ENCODE data around the gene CDH22.

CDH22 gene

DNA sequence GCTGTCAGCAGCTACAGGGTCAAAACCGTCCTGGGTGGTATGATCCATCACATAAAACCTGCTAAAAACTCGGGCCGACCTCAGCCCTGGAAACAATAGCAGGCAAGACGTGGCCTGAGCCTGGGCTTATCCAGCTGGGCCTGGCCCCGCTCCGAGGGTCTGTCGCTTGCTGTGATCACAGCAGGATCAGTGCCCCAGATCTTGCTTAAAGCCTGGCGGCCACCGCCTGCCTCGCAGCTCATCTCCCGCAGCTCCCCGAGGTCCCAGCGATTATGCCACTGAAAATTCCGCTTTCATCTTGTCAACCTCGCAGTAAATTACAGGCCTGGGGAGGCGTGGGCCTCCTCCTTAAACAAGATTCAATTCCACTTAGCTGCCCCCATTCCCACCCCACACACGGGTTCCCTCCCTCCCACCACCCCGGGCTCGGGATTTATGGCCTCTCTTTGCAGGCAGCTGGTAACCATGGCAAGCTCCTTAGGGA lies 40.1 kb downstream of the CDH22 start:
- no peak for DNase-seq (ENCODE audit: low read depth)

DNA sequence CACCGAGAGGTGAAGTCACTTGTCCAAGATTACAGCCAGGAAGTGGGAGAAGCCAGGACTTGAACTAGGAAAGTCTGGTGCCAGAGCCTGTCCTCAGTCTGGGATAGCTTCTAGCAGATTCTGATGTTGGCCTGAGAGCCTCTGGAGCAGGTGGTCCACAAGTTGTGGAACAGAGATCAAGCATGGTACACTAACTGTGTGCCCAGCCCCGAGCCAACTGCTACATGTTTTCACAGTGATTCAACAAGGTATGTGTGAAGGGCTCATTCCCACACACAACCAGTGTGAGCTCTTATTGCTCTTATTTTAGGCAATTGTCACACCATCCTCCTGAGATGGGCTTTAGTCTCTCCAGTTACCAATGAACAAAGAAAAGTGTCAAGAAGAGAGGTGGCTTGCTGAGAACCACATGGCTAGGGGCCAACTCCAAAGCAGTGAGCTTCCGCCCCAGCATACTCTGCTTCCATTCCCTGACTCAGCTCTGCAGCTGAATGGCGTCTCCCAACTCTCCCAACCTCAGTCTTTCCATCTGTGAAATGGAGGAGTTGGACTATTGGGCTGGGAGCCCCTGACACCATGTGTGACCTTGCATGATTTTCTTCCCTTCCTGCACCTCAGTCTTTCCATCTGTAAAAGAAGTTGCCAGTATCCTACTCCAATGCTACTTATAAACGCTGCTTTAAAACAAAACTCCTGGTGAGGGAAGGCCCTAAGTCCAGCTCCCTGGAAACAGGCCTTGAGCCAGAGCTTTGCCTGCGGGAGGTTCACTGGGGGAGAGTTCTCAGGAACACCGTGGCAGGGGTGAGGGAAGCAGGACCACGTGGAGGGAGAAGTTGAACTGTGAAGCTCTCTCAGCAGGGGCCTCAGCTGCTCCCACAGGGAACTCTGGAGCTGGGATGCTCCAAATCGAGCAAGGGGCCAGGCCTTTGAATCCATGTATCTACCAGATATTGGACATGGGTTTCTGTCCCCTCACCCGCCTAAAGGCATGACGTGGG lies 40.9 kb downstream of the CDH22 start:
- DNase-seq (ENCODE audit: low read depth), result no peak

DNA sequence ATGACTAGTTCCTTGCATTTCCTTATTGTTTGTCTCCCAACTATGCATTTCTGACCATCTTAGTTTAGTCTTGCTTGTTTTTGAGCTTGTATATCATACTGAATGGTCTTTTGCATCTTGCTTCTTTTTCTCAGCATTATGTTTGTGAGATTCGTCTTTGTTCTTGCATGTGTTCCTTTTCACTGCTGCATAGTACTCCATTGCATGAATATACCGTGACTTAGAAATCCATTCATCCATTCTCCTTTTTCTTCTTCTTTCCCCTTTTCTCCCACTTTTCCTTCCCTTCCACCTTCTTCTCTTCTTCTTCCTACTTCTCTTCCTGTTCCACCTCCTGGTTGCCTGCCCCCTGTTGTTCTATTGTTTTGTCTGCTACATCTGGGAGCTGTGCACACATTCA lies 42.8 kb downstream of the CDH22 start:
- DNase-seq (ENCODE audit: low read depth), result no peak

DNA sequence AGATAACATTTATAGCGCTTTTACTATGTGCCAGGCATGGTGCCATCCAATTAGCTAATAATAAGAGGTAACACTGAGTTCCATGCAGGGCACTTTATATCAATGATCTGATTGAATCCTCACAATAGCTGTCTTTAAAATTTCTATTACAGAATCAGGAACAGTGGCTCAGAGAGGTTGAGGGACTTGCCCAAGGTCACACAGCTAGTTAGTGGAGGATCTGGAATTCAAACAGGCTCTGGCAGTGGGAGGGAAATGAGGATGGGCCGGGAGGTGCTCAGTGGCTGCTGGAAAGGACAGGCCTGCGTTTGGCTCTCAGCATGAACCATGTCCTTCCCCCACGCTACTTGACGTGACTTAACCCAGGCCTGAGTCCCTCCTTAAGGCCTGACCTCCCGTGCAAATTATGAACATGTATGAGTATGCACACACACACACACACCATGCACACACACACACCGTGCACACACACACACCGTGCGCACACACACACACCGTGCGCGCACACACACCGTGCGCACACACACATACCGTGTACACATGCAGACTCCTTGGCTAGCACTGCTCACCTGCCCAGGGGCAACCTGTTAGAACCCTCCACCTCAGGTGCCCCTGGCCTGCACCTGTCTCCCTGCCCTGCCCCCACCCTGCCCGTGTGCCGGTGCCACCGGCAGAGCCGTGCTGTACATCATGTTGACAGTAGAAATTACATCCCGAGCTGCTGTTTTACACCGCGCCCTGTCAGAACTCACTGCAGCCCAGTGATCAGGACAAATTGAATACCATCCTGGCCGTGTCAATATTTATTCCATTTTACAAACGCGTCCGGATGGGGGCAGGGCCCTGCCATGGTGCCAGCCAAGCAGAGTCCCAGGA lies 43.7 kb downstream of the CDH22 start:
- DNase-seq (ENCODE audit: low read depth), result no peak

DNA sequence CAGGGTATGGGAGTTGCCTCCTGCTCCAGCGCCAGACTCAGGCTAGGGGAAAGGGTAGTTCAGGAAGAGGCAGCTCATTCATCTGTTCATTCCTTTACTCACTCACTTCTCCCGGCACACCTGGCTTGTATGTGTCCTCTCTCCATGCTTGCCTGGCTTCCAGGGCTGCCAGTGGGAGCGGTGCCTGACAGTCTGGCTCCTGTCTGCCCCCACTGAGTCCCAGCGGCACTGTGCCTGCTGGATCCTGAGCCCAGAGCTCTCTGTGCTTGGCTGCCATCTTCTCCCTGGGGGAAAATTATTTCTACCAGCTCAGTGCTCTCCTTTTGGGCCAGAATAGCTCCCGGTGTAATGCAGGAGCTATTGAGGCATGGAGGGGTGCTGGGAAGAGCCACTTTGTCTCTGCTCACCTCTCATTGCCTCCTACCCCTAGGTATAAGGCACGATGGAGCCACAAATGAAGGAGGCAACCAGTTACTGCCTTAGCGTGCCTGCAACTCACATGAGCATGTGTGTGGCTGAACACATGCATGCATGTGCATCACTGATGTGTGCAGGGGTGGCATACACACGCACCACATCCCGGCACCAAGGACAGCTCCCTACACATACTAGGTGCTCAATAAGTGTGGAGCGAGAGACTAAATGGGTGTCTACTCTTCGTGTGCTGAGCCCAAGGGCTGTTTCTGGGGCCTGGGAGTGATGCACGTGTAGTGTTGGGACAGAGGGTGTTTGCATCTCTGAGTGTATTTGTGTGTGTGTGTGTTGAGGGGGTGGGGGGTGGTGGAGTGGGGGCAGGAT lies 46.6 kb downstream of the CDH22 start:
- no peak for DNase-seq (ENCODE audit: low read depth)

DNA sequence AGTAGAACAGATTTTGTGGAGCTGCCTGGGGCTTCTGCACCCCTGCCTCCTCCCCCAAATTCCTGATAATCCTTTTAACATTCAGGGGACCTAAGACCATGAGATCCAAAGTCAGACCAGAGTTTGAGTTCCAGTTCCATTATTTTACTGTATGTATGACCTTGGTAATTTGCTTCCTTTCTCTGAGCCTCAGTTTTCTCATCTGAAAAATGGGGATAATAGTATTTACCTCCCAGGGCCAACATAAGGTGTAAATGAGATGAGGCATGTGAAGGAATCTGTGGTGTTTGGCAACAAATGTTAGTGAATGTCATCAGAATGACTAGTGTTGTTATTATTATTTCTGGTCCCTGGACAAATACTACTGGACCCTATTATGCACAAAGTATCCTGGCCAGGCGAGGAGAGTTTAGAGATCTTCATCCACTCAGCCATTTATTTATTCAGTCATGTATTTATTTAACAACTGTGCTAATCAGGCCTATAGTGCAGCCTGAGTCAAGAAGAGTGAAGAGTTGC lies 47.3 kb downstream of the CDH22 start:
- no peak for DNase-seq (ENCODE audit: low read depth)

DNA sequence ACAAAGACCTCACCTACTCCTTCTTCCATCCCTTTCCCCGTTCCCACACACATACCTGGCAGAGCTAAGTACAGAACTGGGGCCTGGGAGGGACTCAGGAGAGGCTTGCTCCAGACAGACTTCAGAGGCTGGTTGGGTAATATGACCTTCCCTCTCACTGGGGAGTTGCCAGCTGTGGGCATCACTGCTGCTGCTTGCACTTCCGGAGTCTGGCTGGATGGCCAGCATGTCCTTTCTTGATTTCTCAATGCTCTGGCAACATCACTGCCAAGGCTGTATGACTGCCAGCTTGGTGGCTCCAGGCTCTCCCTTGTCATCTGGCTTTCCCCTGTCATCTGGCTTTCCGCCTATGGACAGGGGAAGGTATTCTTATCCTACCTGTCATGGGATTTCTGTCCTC lies 47.8 kb downstream of the CDH22 start:
- no peak for DNase-seq (ENCODE audit: low read depth)

DNA sequence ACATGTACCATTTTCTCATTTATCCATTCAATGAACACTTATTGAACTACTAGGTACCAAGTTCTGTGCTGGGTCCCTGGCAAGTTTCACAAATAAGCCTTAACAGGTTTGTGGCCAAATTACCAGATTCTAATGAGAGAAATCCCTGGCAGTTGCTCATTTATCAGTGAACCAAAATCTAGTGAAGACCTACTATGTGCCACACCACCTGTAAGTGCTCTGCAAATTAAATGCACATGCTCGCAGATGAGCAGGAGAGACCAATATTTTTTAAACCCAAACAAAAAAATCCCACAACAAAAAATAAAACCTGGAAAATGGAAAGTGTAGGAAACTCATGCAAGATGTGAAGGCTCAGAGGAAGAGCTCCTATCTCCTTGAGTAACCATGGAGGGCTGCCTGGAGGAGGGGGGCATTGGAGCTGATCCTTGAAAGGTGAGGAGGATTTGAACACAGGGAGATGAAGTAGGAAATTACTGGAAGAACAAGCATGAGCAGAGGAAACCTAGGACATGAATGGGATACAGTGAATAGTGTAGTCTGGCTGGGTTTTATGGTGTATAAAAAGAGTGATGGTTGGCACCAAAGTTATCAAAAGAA lies 48.9 kb downstream of the CDH22 start:
- DNase-seq (ENCODE audit: low read depth), result no peak

DNA sequence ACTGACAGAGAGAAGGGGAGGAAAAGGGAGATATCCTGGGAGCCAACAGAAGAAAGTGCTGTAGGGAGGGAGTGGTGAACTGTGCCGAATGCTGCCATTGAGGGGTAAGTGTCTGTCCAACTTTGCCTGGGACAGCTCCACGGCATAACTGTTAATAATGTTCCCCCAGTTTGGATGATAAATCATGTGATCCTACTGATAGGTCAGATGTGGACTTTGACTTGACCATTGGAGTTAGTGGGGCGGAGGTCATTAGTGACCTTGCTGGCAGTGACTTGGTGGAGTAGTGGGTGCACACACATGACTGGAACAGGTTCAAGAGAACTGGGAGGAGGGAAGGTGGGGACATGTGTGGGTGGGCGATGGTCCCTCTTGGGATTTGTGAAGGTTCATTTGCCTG lies 50.4 kb downstream of the CDH22 start:
- DNase-seq (ENCODE audit: low read depth), result no peak

DNA sequence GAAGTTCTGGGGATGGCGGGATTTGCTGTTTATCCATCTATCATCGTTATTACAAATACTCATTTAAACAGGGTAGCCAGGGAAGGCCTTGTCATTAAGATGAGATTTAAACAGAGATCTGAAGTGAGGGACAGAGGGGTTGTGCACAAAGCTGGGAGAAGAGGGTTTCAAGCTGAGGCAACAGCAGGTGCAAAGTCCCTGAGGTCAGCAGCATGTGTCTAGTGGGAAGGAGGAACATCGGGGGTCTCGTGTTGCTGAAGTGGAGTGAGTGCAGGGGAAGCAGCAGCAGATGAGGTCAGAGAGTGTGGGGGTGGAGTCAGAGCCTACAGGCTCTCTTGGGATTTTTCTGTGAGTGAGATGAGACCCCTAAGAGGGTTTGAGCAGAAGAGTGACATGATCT lies 52.0 kb downstream of the CDH22 start:
- DNase-seq (ENCODE audit: low read depth), result no peak

DNA sequence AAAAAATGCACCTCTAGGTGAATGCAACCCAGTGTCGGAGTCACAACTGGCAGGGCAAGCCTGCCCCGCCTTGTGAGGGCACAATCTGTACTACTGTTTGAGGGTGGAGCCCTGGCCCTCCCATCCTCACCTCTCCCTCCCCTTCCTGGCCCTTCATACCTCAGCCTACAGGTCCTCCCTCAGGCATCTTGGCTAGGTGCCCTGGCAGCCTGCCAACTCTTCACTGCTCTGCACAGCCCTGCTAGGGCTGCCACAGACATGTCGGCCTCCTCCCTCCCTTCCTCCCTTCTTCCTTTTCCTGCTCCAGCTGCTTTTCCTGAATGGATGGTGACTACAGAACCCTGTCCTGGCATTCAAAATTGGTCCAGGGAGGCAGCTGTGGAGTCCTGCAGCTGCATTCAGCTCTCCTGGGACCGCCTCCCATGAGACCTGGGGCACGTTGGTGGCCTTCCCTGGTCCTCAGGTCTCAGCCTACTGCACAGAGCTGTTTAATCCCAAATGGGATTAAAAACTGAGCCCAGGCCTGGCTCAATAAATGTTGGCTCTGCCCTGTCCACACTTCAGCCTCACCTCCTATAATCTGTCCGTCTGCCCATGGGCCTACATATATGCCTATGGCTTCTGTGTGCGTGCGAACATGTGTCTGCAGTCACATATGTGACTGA lies 52.7 kb downstream of the CDH22 start:
- no peak for DNase-seq (ENCODE audit: low read depth)

DNA sequence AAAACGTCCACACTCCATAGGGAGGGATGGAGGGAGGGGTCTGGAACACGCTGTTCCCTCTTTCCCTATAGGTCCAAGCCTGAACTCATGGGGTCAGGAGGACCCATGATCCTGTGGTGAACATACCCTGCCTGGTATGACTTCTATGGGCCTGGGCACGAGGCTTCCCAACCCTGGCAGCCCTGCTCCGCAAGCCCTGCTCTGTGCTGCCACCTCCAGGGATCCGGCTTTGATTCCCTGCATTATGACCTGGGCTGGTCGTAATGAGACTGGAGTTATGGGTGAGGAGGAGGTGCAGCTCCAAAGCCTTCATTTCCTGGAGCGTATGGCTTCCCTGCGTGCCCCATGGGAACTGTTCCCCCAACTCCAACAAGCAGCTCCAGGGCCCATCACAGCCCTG lies 54.9 kb downstream of the CDH22 start:
- DNase-seq (ENCODE audit: low read depth), result no peak

DNA sequence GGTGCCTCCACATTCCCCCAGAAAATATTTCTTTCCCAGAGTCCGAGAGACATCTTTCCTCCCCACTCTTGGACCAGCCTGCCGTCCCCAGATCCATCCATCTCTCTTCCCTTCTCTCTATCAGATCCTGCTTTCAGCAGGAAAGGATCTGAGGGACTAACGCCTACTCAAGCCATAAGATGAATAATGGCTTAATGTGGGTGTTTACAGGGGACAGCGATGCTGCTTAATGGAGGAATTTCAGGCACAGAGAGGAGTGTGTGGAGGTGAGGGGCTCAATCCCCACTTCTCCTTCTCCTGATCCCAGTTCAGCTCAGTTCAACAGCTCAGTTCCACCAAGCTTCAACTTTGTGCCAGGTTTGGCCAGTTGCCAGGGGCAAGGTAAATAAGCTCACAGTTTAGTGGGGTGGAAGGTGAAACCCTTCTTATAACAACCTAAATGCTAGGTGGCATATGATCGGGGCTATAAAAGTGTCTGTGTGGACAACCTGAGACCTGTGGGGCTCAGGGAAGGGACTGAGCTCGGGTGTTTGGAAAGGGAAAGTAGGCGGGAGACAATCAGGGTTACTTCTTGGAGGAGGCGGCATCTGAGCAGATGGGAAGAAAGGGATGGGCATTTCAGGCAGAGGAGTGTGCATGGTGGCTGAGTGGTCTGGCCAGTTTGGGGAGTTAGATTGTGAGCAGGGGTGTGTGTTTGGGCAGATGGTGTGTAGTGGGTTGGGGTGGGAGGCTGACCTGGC lies 55.8 kb downstream of the CDH22 start:
- no peak for DNase-seq (ENCODE audit: low read depth)

DNA sequence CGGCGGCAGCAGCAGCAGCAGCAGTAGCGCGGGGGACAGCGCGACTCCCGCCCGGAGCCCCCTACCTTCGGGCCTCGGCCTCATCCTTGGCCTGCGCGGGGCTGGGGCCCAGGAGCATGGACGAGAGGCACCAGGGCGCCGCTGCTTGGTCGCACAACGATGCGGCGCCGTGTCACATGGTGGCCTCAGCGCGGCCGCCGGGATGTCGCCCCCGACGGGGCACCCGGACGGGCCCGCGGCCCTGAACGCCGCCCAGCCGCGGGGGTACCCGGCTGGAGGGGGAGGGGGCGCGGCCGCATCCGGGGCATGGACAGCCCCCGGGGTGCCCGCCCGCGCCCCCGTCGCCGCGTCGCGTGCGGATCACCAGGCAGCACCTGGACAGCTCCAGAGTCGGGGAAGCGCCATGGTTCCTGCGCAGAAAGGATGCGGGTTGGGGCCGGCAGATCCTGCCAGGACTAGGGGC lies 57.1 kb downstream of the CDH22 start:
- DNase-seq (ENCODE audit: low read depth), result no peak

DNA sequence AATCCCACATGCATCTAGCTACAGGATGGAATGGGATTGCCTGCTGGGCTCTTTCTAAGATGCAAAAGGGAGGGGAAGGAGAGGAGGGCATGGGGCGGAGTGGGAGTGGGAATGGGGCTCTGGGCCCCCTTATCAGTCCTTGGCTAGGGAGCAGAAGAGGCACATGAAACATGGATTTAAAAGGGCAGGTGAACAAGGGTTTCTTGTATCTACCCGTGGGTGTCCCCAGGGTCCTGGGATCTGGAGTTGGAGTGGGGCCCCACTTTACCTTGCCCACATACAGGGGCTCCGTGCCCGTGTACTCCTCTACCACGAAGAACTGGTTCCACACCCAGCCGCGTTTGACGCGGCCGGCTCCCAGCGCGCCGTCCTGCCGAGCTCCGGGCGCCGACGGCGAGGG lies 57.5 kb downstream of the CDH22 start:
- no peak for DNase-seq (ENCODE audit: low read depth)

DNA sequence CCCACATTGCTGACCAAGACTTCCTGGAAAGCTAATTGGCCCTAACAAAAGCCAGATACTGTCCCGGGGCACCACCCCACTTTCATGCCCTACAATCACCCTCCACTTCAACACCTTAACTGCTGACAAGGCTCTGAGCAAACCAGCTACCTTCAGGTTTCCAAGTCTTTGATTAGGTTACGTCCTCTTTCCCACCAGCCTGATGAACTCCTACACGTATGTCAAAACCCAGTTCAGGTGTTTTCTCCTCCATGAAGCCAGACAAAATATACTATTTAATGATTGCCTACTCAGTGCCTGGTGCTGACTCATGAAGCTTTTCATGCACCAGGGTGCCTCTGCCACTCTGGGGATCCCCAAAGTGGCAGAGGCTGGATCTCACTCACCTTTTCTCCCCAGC lies 58.6 kb downstream of the CDH22 start:
- no peak for DNase-seq (ENCODE audit: low read depth)

DNA sequence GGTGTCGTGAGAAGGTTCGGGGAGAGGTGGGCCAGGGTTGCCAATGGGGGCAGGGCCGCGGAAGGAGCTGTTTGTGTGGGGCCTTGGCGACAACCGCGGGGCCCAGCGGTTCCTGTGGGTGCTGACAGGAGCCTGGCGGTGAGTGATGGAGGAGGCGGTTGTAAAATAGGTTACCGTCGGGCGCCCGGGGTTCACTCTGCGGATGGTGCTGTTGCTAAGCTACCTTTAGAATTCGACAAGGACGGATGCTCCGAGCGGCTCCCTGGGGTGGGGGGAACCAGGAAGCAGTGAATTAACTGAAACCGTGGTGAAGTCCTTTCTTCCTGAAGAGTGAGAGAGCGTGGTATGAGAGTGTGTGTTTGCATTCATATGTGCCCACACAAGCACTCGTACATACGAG lies 61.7 kb downstream of the CDH22 start:
- DNase-seq (ENCODE audit: low read depth), result no peak

DNA sequence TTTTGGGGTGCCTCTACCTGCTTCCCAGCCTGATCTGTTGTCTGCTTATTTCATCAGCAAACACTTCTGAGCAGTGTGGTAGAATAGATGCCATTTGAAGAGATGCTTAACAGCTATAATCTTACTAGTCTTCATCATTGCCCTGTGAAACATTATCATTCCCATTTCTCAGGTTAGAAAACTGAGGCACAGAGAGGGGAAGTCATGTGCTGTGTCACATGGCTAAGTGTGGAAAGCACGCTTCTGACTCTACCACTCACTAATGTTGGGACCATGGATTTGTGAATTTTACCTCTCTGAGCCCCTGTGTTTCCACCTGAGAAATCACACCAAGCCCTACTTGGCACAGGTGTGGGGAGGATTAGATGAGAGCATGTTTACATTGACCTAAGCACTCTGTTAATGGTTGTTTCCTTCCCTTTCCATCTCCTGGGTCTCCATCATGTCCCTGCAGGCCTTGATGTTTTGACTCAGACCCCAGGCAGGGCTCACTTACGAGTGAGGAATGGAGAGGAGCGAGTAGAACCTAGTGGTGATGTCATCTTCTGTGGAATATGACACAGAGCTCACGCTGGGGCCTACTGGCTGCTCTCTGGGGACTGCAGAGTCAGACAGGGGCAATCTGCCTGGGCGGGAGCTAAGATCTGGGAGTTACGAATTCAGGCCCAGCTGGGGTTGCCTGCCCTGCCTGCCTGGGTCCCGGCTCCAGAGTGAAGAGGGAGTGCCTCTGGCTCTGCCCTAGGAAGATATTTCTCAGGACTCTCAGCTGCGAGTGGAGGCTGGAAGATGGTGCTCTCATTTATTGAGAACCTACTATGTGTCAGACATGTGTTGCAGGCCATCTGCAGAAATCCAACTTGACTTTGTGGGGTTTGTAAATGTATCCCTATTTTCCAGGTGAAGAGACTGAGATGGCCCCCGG lies 64.3 kb downstream of the CDH22 start:
- no peak for DNase-seq (ENCODE audit: low read depth)

DNA sequence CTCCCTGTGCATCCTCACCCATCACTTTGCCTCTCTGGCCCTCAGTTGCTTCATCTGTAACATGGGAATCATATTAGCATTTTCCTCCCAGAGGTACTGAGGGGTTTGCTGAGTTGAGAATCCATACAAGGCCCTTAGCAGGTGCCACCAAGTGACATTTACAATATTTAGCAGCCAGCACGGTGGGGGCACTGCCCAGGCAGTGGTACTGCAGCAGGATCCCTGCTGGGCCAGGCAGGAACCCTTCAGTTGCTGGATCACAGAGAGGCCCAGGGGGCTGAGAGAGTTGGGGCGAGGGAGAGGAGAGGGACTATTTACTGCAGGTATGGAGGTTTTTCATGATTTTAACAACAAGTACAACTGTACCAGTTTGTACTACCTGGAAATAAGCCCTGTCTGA lies 65.9 kb downstream of the CDH22 start:
- DNase-seq (ENCODE audit: low read depth), result no peak

All from stimulated activated CD8-positive, alpha-beta memory T cell treated with anti-CD3 and anti-CD28 coated beads, Interleukin-12 subunit alpha, Interleukin-12 subunit beta, amount 100 ng/mL, for 1 hour (primary cell).